ENCODE results near the gene C6. TPM values are rescaled to one million over a fixed set of nuclear protein-coding genes. Genes with fewer than 3 reads are reported as not detected.

C6 gene
- total RNA-seq, 1 experiment from 2014 or later: not detected

DNA sequence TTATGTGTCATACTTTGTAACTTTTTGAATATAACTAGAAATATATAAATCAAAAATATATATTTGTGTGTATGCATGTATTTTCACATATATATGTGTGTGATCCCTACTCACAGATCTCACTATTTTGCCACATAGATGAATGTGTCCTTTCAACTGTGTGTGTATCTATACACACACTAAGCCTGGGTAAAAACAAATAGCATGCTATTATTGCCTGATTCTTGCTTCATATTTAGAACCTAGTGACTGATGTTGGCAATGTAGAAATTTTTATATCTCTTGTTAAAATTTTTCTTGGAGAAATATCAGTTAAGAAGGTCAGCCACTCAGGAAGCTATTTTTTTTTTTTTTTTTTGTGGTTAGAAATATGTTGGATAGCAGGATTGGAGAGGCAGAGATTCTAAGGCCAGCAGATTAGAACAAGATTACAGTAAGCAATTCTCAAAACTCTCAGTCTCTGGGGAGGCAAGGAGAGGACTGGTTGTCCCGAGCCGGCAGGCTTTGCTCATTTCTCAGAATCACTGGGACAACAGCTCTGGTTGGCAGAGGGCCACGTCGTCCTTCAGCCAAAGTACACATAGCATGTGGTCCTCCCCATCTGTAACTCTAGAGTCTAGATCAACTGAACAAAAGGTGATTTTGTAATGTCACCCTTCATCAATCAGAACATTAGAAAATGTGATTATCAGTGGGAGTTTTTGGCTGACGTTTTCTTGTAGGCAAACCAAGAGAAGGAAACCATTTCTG, 19.7 kb downstream of the C6 start:
- Histone ChIP-seq H4K8ac (replicated peaks; ENCODE audit: insufficient read length, low read depth, low read length) (no peak overlapping the region), H2BK15ac (ENCODE audit: low read depth, low read length) (no peak overlapping the region), H3K27ac (ENCODE audit: insufficient read length, low read depth, low read length) (no peak overlapping the region), H2BK5ac (ENCODE audit: insufficient read length, low read length) (no peak overlapping the region), H3K79me1 (ENCODE audit: insufficient read depth, low read depth, low read length, poor library complexity, severe bottlenecking) (no peaks in the 10 kb centered on the region), H3K18ac (ENCODE audit: insufficient read length, low read depth, low read length) (no peak overlapping the region), H3K23ac (ENCODE audit: insufficient read length, low read depth, low read length) (no peak overlapping the region), H3K27me3 (ENCODE audit: insufficient read depth, low read length) (no peaks in the 10 kb centered on the region), H2AK5ac (ENCODE audit: insufficient read length, low read length) (no peak overlapping the region), H3K9me3 (ENCODE audit: control insufficient read depth, low read depth, low read length) (no peaks in the 10 kb centered on the region), H2BK20ac (ENCODE audit: low read depth, low read length, poor library complexity, severe bottlenecking) (no peak overlapping the region), H3K23me2 (ENCODE audit: insufficient read length, low read depth, low read length, poor library complexity, severe bottlenecking) (no peaks in the 10 kb centered on the region), H2BK120ac (ENCODE audit: low read depth, low read length, poor library complexity, severe bottlenecking) (no peak overlapping the region), H4K20me1 (ENCODE audit: control insufficient read depth, insufficient read depth, insufficient read length) (no peaks in the 10 kb centered on the region), H4K91ac (ENCODE audit: insufficient read length, low read depth, low read length) (no peak overlapping the region), H3K56ac (ENCODE audit: insufficient read length, low read depth, low read length) (no peak overlapping the region), H2BK12ac (ENCODE audit: insufficient read length, low read depth, low read length) (no peak overlapping the region), H3K4me1 (ENCODE audit: insufficient read depth, low read length) (no peaks in the 10 kb centered on the region), H3T11ph (ENCODE audit: low read length) (no peak overlapping the region), H3K9ac (ENCODE audit: extremely low read depth, insufficient read length, low read length) (no peak overlapping the region), H2AFZ (ENCODE audit: low read length) (no peak overlapping the region), H3K14ac (ENCODE audit: insufficient read depth, low read length) (no peak overlapping the region), H3K4ac (ENCODE audit: low read depth, low read length) (no peak overlapping the region), H3K79me2 (ENCODE audit: insufficient read depth, low read length) (no peaks in the 10 kb centered on the region), H4K5ac (ENCODE audit: insufficient read length, low read depth, low read length) (no peak overlapping the region), H3K4me2 (ENCODE audit: insufficient read depth, insufficient read length, low read length) (no peak overlapping the region)
- TF ChIP-seq, protein P1, sequence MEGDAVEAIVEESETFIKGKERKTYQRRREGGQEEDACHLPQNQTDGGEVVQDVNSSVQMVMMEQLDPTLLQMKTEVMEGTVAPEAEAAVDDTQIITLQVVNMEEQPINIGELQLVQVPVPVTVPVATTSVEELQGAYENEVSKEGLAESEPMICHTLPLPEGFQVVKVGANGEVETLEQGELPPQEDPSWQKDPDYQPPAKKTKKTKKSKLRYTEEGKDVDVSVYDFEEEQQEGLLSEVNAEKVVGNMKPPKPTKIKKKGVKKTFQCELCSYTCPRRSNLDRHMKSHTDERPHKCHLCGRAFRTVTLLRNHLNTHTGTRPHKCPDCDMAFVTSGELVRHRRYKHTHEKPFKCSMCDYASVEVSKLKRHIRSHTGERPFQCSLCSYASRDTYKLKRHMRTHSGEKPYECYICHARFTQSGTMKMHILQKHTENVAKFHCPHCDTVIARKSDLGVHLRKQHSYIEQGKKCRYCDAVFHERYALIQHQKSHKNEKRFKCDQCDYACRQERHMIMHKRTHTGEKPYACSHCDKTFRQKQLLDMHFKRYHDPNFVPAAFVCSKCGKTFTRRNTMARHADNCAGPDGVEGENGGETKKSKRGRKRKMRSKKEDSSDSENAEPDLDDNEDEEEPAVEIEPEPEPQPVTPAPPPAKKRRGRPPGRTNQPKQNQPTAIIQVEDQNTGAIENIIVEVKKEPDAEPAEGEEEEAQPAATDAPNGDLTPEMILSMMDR (conservative IDR thresholded peaks at IDR 0.05): no peak
- Mint-ChIP-seq H3K27ac (no peak overlapping the region), H3K4me3 (no peak overlapping the region), H3K4me1 (no peaks in the 10 kb centered on the region), H3K27me3 (ENCODE audit: low read depth) (no peaks in the 10 kb centered on the region), H3K36me3 (ENCODE audit: insufficient read depth in 1 of 3, low read depth in 3 of 3) (no peaks in the 10 kb centered on the region), H3K9me3 (no peaks in the 10 kb centered on the region; a peak in 1 of 5 replicates)
- no peak for DNase-seq
- no CpG with 5 or more reads among the region's 5 CpGs for WGBS (ENCODE audit: extremely low coverage, insufficient read length, low lambda C conversion rate)
